ENCODE data around the gene PLEKHA6. TPM values are rescaled to one million over a fixed set of nuclear protein-coding genes. Genes with fewer than 3 reads are reported as not detected.

Gene PLEKHA6
- total and polyA plus RNA-seq, 12 donors, result 3.3 to 34.9 (median 18.1) TPM

DNA sequence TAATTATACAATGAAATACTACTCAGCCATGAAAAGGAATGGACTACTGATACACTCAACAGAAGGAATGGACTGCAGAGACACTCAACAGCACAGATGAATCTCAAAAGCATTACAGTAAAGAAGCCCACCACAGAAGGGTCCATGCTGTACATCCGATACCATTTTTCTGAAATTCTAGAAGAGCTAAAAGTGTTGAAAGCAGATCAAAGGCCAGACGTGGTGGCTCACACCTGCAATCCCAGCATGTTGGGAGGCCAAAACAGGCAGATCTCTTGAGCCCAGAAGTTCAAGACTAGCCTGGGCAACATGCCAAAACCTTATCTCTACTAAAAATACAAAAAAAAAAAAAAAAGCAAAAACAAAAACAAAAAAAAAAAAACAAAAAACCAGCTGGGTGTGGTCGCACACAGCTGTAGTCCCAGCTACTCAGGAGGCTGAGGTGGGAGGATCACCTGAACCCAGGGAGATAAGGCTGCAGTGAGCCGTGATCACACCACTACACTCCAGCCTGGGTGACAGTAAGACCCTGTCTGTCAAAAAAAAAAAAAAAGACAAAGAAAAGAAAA is 36.4 kb upstream of the PLEKHA6 start:
- WGBS, 2 donors, result 79 to 83% methylated on average over 4 of the region's 4 CpGs
- no peak overlapping the region for H3K4me3 ChIP-seq
- DNase-seq (no peak), ATAC-seq (no peak)
- H3K36me3 ChIP-seq, result peaks cover 0 to 40% (median 17%) of the 10 kb centered on the region in 9 donors
- TF ChIP-seq, protein P1, sequence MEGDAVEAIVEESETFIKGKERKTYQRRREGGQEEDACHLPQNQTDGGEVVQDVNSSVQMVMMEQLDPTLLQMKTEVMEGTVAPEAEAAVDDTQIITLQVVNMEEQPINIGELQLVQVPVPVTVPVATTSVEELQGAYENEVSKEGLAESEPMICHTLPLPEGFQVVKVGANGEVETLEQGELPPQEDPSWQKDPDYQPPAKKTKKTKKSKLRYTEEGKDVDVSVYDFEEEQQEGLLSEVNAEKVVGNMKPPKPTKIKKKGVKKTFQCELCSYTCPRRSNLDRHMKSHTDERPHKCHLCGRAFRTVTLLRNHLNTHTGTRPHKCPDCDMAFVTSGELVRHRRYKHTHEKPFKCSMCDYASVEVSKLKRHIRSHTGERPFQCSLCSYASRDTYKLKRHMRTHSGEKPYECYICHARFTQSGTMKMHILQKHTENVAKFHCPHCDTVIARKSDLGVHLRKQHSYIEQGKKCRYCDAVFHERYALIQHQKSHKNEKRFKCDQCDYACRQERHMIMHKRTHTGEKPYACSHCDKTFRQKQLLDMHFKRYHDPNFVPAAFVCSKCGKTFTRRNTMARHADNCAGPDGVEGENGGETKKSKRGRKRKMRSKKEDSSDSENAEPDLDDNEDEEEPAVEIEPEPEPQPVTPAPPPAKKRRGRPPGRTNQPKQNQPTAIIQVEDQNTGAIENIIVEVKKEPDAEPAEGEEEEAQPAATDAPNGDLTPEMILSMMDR (IDR thresholded peaks at IDR 0.05), result no peak
- H3K27me3 ChIP-seq, result no peaks in the 10 kb centered on the region
- H3K27ac ChIP-seq, result no peak overlapping the region
- peaks cover 0 to 4% (median 0%) of the 10 kb centered on the region in 9 donors for H3K4me1 ChIP-seq
- intact Hi-C loops (cut with DNase I), result loop anchor here in 2 of 10 donors (5.0 to 10.0 kb wide), 2 partner anchors 231 to 234 kb away; partner anchors contain the start of gene REN (in 1 of the 2)
- H3K9me3 ChIP-seq, result peaks cover 0 to 5% (median 0%) of the 10 kb centered on the region in 11 donors

DNA sequence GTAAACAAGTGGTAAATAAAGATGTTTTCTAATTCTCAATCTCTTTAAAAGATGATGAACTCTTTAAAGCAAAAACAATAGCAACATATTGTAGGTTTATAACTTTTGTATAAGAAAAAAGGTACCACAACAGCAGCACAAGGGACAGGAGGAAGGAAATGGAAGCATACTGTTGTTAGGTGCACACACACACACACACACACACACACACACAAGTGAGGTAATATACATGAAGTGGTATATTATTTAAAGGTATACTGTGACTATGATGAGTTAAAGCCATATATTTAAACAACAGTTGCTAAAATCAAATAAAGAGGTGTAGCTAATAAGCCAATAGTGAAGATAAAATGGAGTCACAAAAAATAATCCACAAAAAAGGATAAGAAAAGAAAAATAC is 31.9 kb upstream of the PLEKHA6 start:
- DNase-seq (no peak), ATAC-seq (no peak)
- Histone ChIP-seq H3K9me3 (peaks cover 0 to 5% (median 0%) of the 10 kb centered on the region in 11 donors), H3K27me3 (no peaks in the 10 kb centered on the region), H3K27ac (no peak overlapping the region), H3K4me1 (peaks cover 0 to 3% (median 0%) of the 10 kb centered on the region in 9 donors), H3K36me3 (no peaks in the 10 kb centered on the region), H3K4me3 (no peak overlapping the region)
- intact Hi-C loops (cut with DNase I), result loop anchor here in 1 of 10 donors (10.0 kb wide), 1 partner anchor 227 kb away; the partner anchor contains the start of gene REN
- TF ChIP-seq, protein P1 (IDR thresholded peaks at IDR 0.05), result no peak

DNA sequence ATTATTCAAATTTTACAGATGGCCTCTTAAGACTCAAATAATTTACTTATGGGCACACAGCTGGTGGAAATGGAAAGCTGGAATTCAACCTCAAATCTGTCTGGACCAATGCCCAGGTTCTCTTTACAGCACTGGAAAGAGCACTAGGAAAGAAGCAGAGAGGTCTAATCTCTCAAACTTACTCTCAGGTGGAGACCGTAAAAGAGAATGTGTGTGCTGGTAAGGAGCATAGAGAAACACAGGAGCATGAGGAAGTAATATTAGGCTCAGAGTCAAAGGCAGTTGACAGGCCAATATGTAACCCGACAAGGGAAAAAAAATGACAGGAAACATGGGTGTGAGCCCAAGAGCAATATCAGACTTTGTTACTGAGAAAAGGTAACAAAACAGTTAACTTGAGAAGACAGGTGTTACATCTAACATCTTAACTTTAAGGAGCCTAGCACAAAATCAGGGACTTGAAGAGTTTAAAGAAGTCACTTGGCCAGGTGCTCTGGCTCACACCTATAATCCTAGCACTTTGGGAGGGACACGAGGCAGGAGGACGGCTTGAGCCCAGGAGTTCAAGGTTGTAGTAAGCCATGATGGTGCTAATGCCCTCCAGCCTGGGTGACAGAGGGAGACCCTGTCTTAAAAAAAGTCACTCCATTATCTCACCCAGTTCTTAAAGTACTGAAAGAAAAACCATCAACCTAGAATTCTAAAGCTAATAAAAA is 31.2 kb upstream of the PLEKHA6 start:
- H3K9me3 ChIP-seq, result peaks cover 0 to 2% (median 0%) of the 10 kb centered on the region in 11 donors
- H3K4me3 ChIP-seq, result no peak overlapping the region
- TF ChIP-seq, protein P1 (IDR thresholded peaks at IDR 0.05), result no peak
- DNase-seq (no peak), ATAC-seq (no peak)
- H3K27ac ChIP-seq, result no peak overlapping the region
- 53 to 63% methylated on average over 4 of the region's 4 CpGs for WGBS, 2 donors
- no peaks in the 10 kb centered on the region for H3K36me3 ChIP-seq
- peaks cover 0 to 3% (median 0%) of the 10 kb centered on the region in 9 donors for H3K4me1 ChIP-seq
- no peaks in the 10 kb centered on the region for H3K27me3 ChIP-seq
- intact Hi-C loops (cut with DNase I), result loop anchor here in 1 of 10 donors (10.0 kb wide), 1 partner anchor 226 kb away; the partner anchor contains the start of gene REN

DNA sequence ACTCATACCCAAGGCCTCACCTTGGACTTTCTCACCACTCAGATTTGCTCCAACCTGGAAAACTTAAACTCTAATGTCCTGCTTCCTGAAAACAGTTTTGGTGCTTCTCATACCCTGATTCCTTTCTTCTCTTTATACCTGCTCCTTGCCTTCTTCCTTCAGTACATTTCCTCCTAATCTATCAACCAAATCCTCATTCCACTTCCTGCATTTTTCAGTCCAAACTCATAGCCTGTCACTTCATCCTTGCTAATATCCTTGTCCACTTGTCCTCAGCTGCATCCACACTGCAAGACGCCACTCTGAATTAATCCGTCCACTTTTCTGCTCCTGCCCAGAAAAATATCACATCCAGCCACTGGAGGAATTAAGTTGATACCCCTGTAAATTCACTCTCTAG is 26.0 kb upstream of the PLEKHA6 start:
- DNase-seq (no peak), ATAC-seq (no peak)
- intact Hi-C loops (cut with DNase I), result no loop called here
- 93 to 95% methylated on average over 2 of the region's 2 CpGs for WGBS, 2 donors
- no peak overlapping the region for H3K4me3 ChIP-seq
- peaks cover 0 to 11% (median 4%) of the 10 kb centered on the region in 9 donors for H3K4me1 ChIP-seq
- no peak overlapping the region for H3K27ac ChIP-seq
- no peaks in the 10 kb centered on the region for H3K36me3 ChIP-seq
- H3K9me3 ChIP-seq, result no peaks in the 10 kb centered on the region
- H3K27me3 ChIP-seq, result peaks cover 0 to 7% (median 0%) of the 10 kb centered on the region in 7 donors
- TF ChIP-seq, protein P1 (IDR thresholded peaks at IDR 0.05), result no peak

Measured in heart right ventricle (tissue), 16 donors.